Measurements from ENCODE around the gene THRB. TPM values are rescaled to one million over a fixed set of nuclear protein-coding genes. Genes with fewer than 3 reads are reported as not detected.

THRB gene
- 1.1 to 2.1 TPM (median 1.6 TPM) in 5 replicates for total RNA-seq (2022; extraction: Qiagen RNA extraction)

GRCh38 chr3:24494618-24495325 is at the start of gene THRB:
TSS of gene THRB (minus strand) at chr3:24494850.

Data from A549 treated with AZD2906 at 1 μM for 4 hours (cell line).